Measurements from ENCODE around the gene UGCG.
A peak's percentile ranks its signal among the peaks of the same experiment; 100 is the strongest.

The UGCG gene

GRCh38 chr9:111895996-111896941, at the start of gene UGCG:
UGCG (plus strand) TSS chr9:111896814; CDS start chr9:111897216, 402 bp downstream.
- no peaks in the 10 kb centered on the region for H3K9me3 ChIP-seq (replicated peaks in 1 of 11)
- H3K36me3 ChIP-seq, result peaks cover 0 to 7% (median 0%) of the 10 kb centered on the region in 11 experiments; a peak in 1 of 22 replicates
- H3K27me3 ChIP-seq, result no peaks in the 10 kb centered on the region
- TF ChIP-seq Cebpa-rat (IDR thresholded peaks at IDR 0.05), result no peak
- peaks cover 12 to 43% (median 35%) of the 10 kb centered on the region in 11 experiments; a peak in 19 of 22 replicates for H4K20me1 ChIP-seq
- peak within 1 kb of the TSS; percentile 84 to 89 (median 87) for H3K9ac ChIP-seq
- H3K27ac ChIP-seq, result peak within 1 kb of the TSS; percentile 72 to 91 (median 83)
- peak within 1 kb of the TSS; percentile 85 to 95 (median 93) for H3K4me2 ChIP-seq
- H3K4me3 ChIP-seq, result peak within 1 kb of the TSS; percentile 83 to 97 (median 90)
- H3K4me1 ChIP-seq, result peaks cover 14 to 47% (median 26%) of the 10 kb centered on the region in 10 experiments

GRCh38 chr9:111851553-111851952, 45.1 kb upstream of the UGCG start:
- Histone ChIP-seq H3K9me3 (replicated peaks in 1 of 11) (peaks cover 3 to 20% (median 13%) of the 10 kb centered on the region in 11 experiments; a peak in 16 of 22 replicates), H4K20me1 (no peaks in the 10 kb centered on the region), H3K9ac (no peak overlapping the region), H3K27ac (peak overlapping the region in 3 of 11 experiments; percentile 28 to 85 (median 82); a peak in 4 of 22 replicates), H3K27me3 (no peaks in the 10 kb centered on the region), H3K4me3 (no peak overlapping the region), H3K4me1 (peaks cover 20 to 56% (median 45%) of the 10 kb centered on the region in 10 experiments), H3K4me2 (peak overlapping the region; percentile 20 to 77 (median 53); a peak in 20 of 22 replicates), H3K36me3 (peaks cover 0 to 5% (median 0%) of the 10 kb centered on the region in 11 experiments; a peak in 2 of 22 replicates)
- no peak for TF ChIP-seq Cebpa-rat (IDR thresholded peaks at IDR 0.05)

GRCh38 chr9:111852291-111852690, 44.3 kb upstream of the UGCG start:
- Histone ChIP-seq H3K9ac (no peak overlapping the region), H3K4me1 (peaks cover 20 to 57% (median 45%) of the 10 kb centered on the region in 10 experiments), H3K27ac (no peak overlapping the region), H3K9me3 (replicated peaks in 1 of 11) (peaks cover 0 to 14% (median 6%) of the 10 kb centered on the region in 11 experiments; a peak in 16 of 22 replicates), H3K4me2 (peak overlapping the region in 3 of 11 experiments; percentile 69 to 77 (median 75); a peak in 6 of 22 replicates), H3K36me3 (peaks cover 0 to under 1% (median 0%) of the 10 kb centered on the region in 11 experiments; a peak in 1 of 22 replicates), H4K20me1 (no peaks in the 10 kb centered on the region), H3K4me3 (no peak overlapping the region), H3K27me3 (no peaks in the 10 kb centered on the region)
- no peak for TF ChIP-seq Cebpa-rat (IDR thresholded peaks at IDR 0.05)

- Histone ChIP-seq H3K4me3 (no peak overlapping the region), H3K9me3 (replicated peaks in 1 of 11) (peaks cover 0 to 2% (median 0%) of the 10 kb centered on the region in 11 experiments; a peak in 2 of 22 replicates), H3K4me1 (peaks cover 20 to 58% (median 48%) of the 10 kb centered on the region in 10 experiments), H4K20me1 (no peaks in the 10 kb centered on the region), H3K9ac (no peak overlapping the region), H3K36me3 (no peaks in the 10 kb centered on the region), H3K4me2 (no peak overlapping the region), H3K27me3 (no peaks in the 10 kb centered on the region), H3K27ac (no peak overlapping the region)
- no peak for TF ChIP-seq Cebpa-rat (IDR thresholded peaks at IDR 0.05)
Observed at GRCh38 chr9:111853450-111853827, 43.2 kb upstream of the UGCG start.

GRCh38 chr9:111854799-111855198, 41.8 kb upstream of the UGCG start:
- Histone ChIP-seq H3K27ac (no peak overlapping the region), H3K4me2 (no peak overlapping the region), H3K4me3 (no peak overlapping the region), H3K4me1 (peaks cover 7 to 45% (median 34%) of the 10 kb centered on the region in 10 experiments), H3K36me3 (no peaks in the 10 kb centered on the region), H4K20me1 (no peaks in the 10 kb centered on the region), H3K9me3 (replicated peaks in 1 of 11) (no peaks in the 10 kb centered on the region), H3K9ac (no peak overlapping the region), H3K27me3 (no peaks in the 10 kb centered on the region)
- no peak for TF ChIP-seq Cebpa-rat (IDR thresholded peaks at IDR 0.05)

- H3K9me3 ChIP-seq (replicated peaks in 1 of 11), result peaks cover 0 to 14% (median 5%) of the 10 kb centered on the region in 11 experiments; a peak in 6 of 22 replicates
- TF ChIP-seq Cebpa-rat (IDR thresholded peaks at IDR 0.05), result no peak
- H3K36me3 ChIP-seq, result no peaks in the 10 kb centered on the region
- H3K9ac ChIP-seq, result no peak overlapping the region
- no peak overlapping the region for H3K4me3 ChIP-seq
- no peaks in the 10 kb centered on the region for H3K27me3 ChIP-seq
- no peak overlapping the region for H3K27ac ChIP-seq
- no peaks in the 10 kb centered on the region for H4K20me1 ChIP-seq
- H3K4me2 ChIP-seq, result peak overlapping the region in 5 of 11 experiments; percentile 12 to 51 (median 27); a peak in 6 of 22 replicates
- H3K4me1 ChIP-seq, result peaks cover 0 to 16% (median 6%) of the 10 kb centered on the region in 10 experiments; a peak in 9 of 20 replicates
Observed at GRCh38 chr9:111857555-111858211, 38.9 kb upstream of the UGCG start.

GRCh38 chr9:111860443-111860842, 36.2 kb upstream of the UGCG start:
- TF ChIP-seq Cebpa-rat (IDR thresholded peaks at IDR 0.05), result no peak

GRCh38 chr9:111863636-111864035, 33.0 kb upstream of the UGCG start:
- no peak overlapping the region for H3K4me2 ChIP-seq
- TF ChIP-seq Cebpa-rat (IDR thresholded peaks at IDR 0.05), result no peak
- peaks cover 0 to 12% (median 2%) of the 10 kb centered on the region in 10 experiments; a peak in 6 of 20 replicates for H3K4me1 ChIP-seq
- no peaks in the 10 kb centered on the region for H3K27me3 ChIP-seq
- H3K4me3 ChIP-seq, result no peak overlapping the region
- no peak overlapping the region for H3K9ac ChIP-seq
- H3K9me3 ChIP-seq (replicated peaks in 1 of 11), result peaks cover 0 to 45% (median 9%) of the 10 kb centered on the region in 11 experiments; a peak in 13 of 22 replicates
- no peaks in the 10 kb centered on the region for H4K20me1 ChIP-seq
- no peak overlapping the region for H3K27ac ChIP-seq
- no peaks in the 10 kb centered on the region for H3K36me3 ChIP-seq

More at GRCh38 chr9:111860443-111860842, 36.2 kb upstream of the UGCG start:
- no peak overlapping the region for H3K4me2 ChIP-seq
- H3K9ac ChIP-seq, result no peak overlapping the region
- H3K4me1 ChIP-seq, result peaks cover 0 to 11% (median 5%) of the 10 kb centered on the region in 10 experiments; a peak in 9 of 20 replicates
- H4K20me1 ChIP-seq, result no peaks in the 10 kb centered on the region
- no peaks in the 10 kb centered on the region for H3K36me3 ChIP-seq
- peaks cover 0 to 26% (median 5%) of the 10 kb centered on the region in 11 experiments; a peak in 10 of 22 replicates for H3K9me3 ChIP-seq (replicated peaks in 1 of 11)
- no peak overlapping the region for H3K4me3 ChIP-seq
- no peak overlapping the region for H3K27ac ChIP-seq
- H3K27me3 ChIP-seq, result no peaks in the 10 kb centered on the region
